A673 (cell line): ENCODE results near the gene CDH4. TPM values are rescaled to one million over a fixed set of nuclear protein-coding genes. Genes with fewer than 3 reads are reported as not detected.

Experiments
- BruUV-seq: library from RNA; stranded (reverse); fragments of 400-500 nt; replicated peaks from 2 replicates; lab custom pipeline; 2021; lab: Mats Ljungman, UMichigan
- CTCF ChIA-PET: fragments of 300-600 bp; sonication (Branson Sonifier 250); formaldehyde crosslinking; loops from one replicate; lab custom pipeline; 2022; ENCODE audit warnings: antibody characterized with exemption; lab: Charles Lee
- POLR2A ChIA-PET: fragments of 300-600 bp; sonication (Branson Sonifier 250); formaldehyde crosslinking; loops from one replicate; lab custom pipeline; 2022; ENCODE audit warnings: antibody characterized with exemption; ENCODE audit not compliant: low non-redundant PET; lab: Charles Lee
- DNase-seq: peaks from one replicate; pipeline ENCODE4 v3.0.0-alpha.2; 2015; ENCODE audit warnings: low spot score
- H3K27ac ChIP-seq: fragments of 200-600 bp; sonication (generic); 2 replicates; pipeline ENCODE4 v1.5.1; 2016; ENCODE audit warnings: mixed run types, low read depth, mild to moderate bottlenecking, mixed read lengths, antibody characterized with exemption, low read length; ENCODE audit not compliant: poor library complexity, severe bottlenecking
- H3K27me3 ChIP-seq: fragments of 200-600 bp; sonication (generic); replicated peaks from 2 replicates; pipeline ENCODE4 v1.6.1; 2017; ENCODE audit warnings: mixed run types, low read depth, mild to moderate bottlenecking, mixed read lengths, antibody characterized with exemption, low read length; ENCODE audit not compliant: insufficient read depth, poor library complexity
- H3K36me3 ChIP-seq: fragments of 200-600 bp; sonication (generic); 2 replicates; pipeline ENCODE4 v1.6.1; 2016; ENCODE audit warnings: mixed run types, mild to moderate bottlenecking, mixed read lengths, antibody characterized with exemption, low read length; ENCODE audit not compliant: insufficient read depth, poor library complexity, severe bottlenecking
- H3K4me1 ChIP-seq: fragments of 200-600 bp; sonication (generic); 2 replicates; pipeline ENCODE4 v1.6.1; 2017; ENCODE audit warnings: mixed run types, mild to moderate bottlenecking, mixed read lengths, antibody characterized with exemption, low read length; ENCODE audit not compliant: insufficient read depth, poor library complexity, severe bottlenecking
- H3K4me3 ChIP-seq: fragments of 200-600 bp; sonication (generic); 2 replicates; pipeline ENCODE4 v1.5.1; 2016; ENCODE audit warnings: low read depth, mixed run types, mild to moderate bottlenecking, mixed read lengths, low read length; ENCODE audit not compliant: poor library complexity, severe bottlenecking
- H3K9me3 ChIP-seq: fragments of 200-600 bp; sonication (generic); 2 replicates; pipeline ENCODE4 v1.6.1; 2016; ENCODE audit warnings: mixed run types, low read depth, mild to moderate bottlenecking, mixed read lengths, antibody characterized with exemption, low read length; ENCODE audit not compliant: poor library complexity, severe bottlenecking
- CTCF ChIP-seq: fragments of 300-800, 200-600 bp; sonication (generic); conservative IDR thresholded peaks from 2 replicates; pipeline ENCODE4 v1.5.1; 2017; ENCODE audit warnings: low read depth, mild to moderate bottlenecking, antibody characterized with exemption, low read length, moderate library complexity, mixed read lengths
- EZH2 ChIP-seq: fragments of 200-600 bp; sonication (generic); IDR thresholded peaks from 2 replicates; pipeline ENCODE4 v1.6.1; 2017; ENCODE audit warnings: borderline replicate concordance, low read depth, mild to moderate bottlenecking, mixed read lengths, antibody characterized with exemption, low read length; ENCODE audit not compliant: poor library complexity, severe bottlenecking
- intact Hi-C: fragments of 100-400 bp; cut with micrococcal nuclease; formaldehyde crosslinking; loops from one replicate; pipeline ENCODE4 v1.10.0; 2022; ENCODE audit not compliant: unreplicated experiment
- total RNA-seq: library from RNA; stranded (reverse); gene quantifications from 2 replicates; pipeline ENCODE4 v1.2.3, GENCODE V29; 2021

The CDH4 gene
- total RNA-seq, 1 experiment from 2014 or later, result 8.3 TPM

GRCh38 chr20:61848851-61849250 lies 596.8 kb downstream of the CDH4 start:
- POLR2A ChIA-PET, result no interaction called here

GRCh38 chr20:61849376-61849775 lies 597.3 kb downstream of the CDH4 start:
- DNase-seq, result no peak
- TF ChIP-seq EZH2 (no peak), CTCF (no peak)
- H3K36me3 ChIP-seq, result no peaks in the 10 kb centered on the region
- intact Hi-C loops, result no loop called here
- no TSS peak for BruUV-seq
- ChIA-PET POLR2A (no interaction called here), CTCF (no interaction called here)
- H3K4me1 ChIP-seq, result no peaks in the 10 kb centered on the region
- no peak overlapping the region for H3K27ac ChIP-seq
- no peaks in the 10 kb centered on the region for H3K27me3 ChIP-seq
- H3K4me3 ChIP-seq, result no peak overlapping the region
- H3K9me3 ChIP-seq, result no peaks in the 10 kb centered on the region

More at GRCh38 chr20:61848851-61849250, 596.8 kb downstream of the CDH4 start:
- H3K4me1 ChIP-seq, result no peaks in the 10 kb centered on the region
- no peak for DNase-seq
- H3K36me3 ChIP-seq, result no peaks in the 10 kb centered on the region
- CTCF ChIA-PET, result no interaction called here
- H3K9me3 ChIP-seq, result no peaks in the 10 kb centered on the region
- intact Hi-C loops, result no loop called here
- TF ChIP-seq EZH2 (no peak), CTCF (no peak)
- BruUV-seq, result no TSS peak
- H3K27me3 ChIP-seq, result no peaks in the 10 kb centered on the region
- H3K27ac ChIP-seq, result no peak overlapping the region
- no peak overlapping the region for H3K4me3 ChIP-seq

GRCh38 chr20:61849822-61850221 lies 597.8 kb downstream of the CDH4 start:
- no peaks in the 10 kb centered on the region for H3K36me3 ChIP-seq
- H3K27me3 ChIP-seq, result no peaks in the 10 kb centered on the region
- no peak overlapping the region for H3K4me3 ChIP-seq
- no peaks in the 10 kb centered on the region for H3K9me3 ChIP-seq
- H3K27ac ChIP-seq, result no peak overlapping the region
- ChIA-PET POLR2A (no interaction called here), CTCF (no interaction called here)
- no peak for DNase-seq
- TF ChIP-seq CTCF, result no peak
- no peak for TF ChIP-seq EZH2
- no peaks in the 10 kb centered on the region for H3K4me1 ChIP-seq
- intact Hi-C loops, result no loop called here
- no TSS peak for BruUV-seq
